Heart right ventricle (tissue), 16 donors: ENCODE data around the gene COMMD3. TPM values are rescaled to one million over a fixed set of nuclear protein-coding genes. Genes with fewer than 3 reads are reported as not detected.

ENCODE experiments used
- ATAC-seq, 8 donors: fragments of 200-7000 bp; cut with Tn5 transposase; one replicate each; pipeline ENCODE4 v1.9.1; 2020; ENCODE audit warnings: mild to moderate bottlenecking in 8 of 8, moderate library complexity in 8 of 8, moderate number of reproducible peaks in 1 of 8
- DNase-seq, 2 donors: peaks; one replicate each; pipeline ENCODE4 v3.0.0-alpha.2; 2020
- H3K27ac ChIP-seq, 10 donors: fragments of 200-600 bp; sonication (generic) in 2 of 10; one replicate each; pipeline versions ENCODE4 v1.5.0 to v1.8.0; 2020 to 2022; ENCODE audit warnings: mild to moderate bottlenecking in 3 of 10
- H3K27me3 ChIP-seq, 7 donors: fragments of 200-600 bp; one replicate each; pipeline ENCODE4 v1.8.0; 2021 to 2022; ENCODE audit warnings: mild to moderate bottlenecking in 2 of 7
- H3K36me3 ChIP-seq, 9 donors: fragments of 200-600 bp; sonication (generic) in 1 of 9; one replicate each; pipeline versions ENCODE4 v1.5.0 to v1.8.0; 2020 to 2022; ENCODE audit warnings: mild to moderate bottlenecking in 2 of 9
- H3K4me1 ChIP-seq, 9 donors: fragments of 200-600 bp; sonication (generic) in 1 of 9; one replicate each; pipeline versions ENCODE4 v1.5.0 to v1.8.0; 2020 to 2022; ENCODE audit warnings: mild to moderate bottlenecking in 4 of 9
- H3K4me3 ChIP-seq, 10 donors: fragments of 200-600 bp; sonication (generic) in 2 of 10; one replicate each; pipeline versions ENCODE4 v1.5.0 to v1.8.0; 2020 to 2022; ENCODE audit warnings: mild to moderate bottlenecking in 7 of 10, moderate library complexity in 2 of 10
- H3K9me3 ChIP-seq, 11 donors: fragments of 200-600 bp in 10 of 11; sonication (generic) in 2 of 11; one replicate each; pipeline versions ENCODE4 v1.5.0 to v1.8.0; 2013 to 2022; ENCODE audit warnings: mild to moderate bottlenecking in 2 of 11, control low read depth in 1 of 11, moderate library complexity in 1 of 11
- WGBS, 2 donors: extraction: QIAGEN DNeasy Blood & Tissue Kit; methylation state at CpG; one replicate each; pipeline ENCODE4 v1.1.7; 2013; ENCODE audit warnings: inconsistent platforms in 1 of 2; 5-methylcytosine and 5-hydroxymethylcytosine counted together
- intact Hi-C, 10 donors: fragments of 100-400 bp; cut with DNase I; formaldehyde crosslinking; loops; one replicate each; pipeline versions ENCODE4 v1.11.1 to v1.14.2; 2022
- polyA plus RNA-seq, 2 donors: library from polyadenylated mRNA; stranded (reverse); fragments of 200-250 nt; gene quantifications; one replicate each; pipeline ENCODE4 v1.2.3, GENCODE V29; 2013
- total RNA-seq, 10 donors: library from RNA; stranded (reverse); fragmentation: NEBNext Ultra II Directional in 3 of 10; extraction: Animal tissue kit (Norgen Biotek cat#: 25700) in 3 of 10; gene quantifications; one replicate each; pipeline versions ENCODE4 v1.2.1 to v1.2.4, GENCODE V29; 2021 to 2023
- TF ChIP-seq, protein P1 (sequence below), 9 donors: fragments of 200-600 bp; sonication (generic) in 2 of 9; IDR thresholded peaks; one replicate each; pipeline versions ENCODE4 v1.5.0 to v1.8.0; 2021 to 2022; ENCODE audit warnings: antibody characterized with exemption in 9 of 9, mild to moderate bottlenecking in 5 of 9, moderate library complexity in 1 of 9
- donor health status: Arrhythmogenic right ventricular cardiomyopathy.
- donor health status: ischemic (EF 13 %, LVEDD 7.1; RV severe dilation, severe dysfunction).
- donor health status: healthy with polysubstance abuse.
- donor health status: DM: no; HTN: yes; CAD: no.
- donor health status: DM: no; HTN: no; CAD: no.
- donor health status: ischemic (EF 25% LVEDD 6.9; RV normal size, moderate dysfunction).
- donor health status: ischemic (EF 25% LVEDD 5.7; RV mildly dilated, moderate dysfunction).
- donor health status: healthy.
- donor health status: DM: yes; HTN: yes; CAD: no.
- donor health status: Ischemic cardiomyopathy.
- donor health status: ischemic (EF 35%, LVEDD 5.7; RV mildly dilated, moderate dysfunction).
- donor health status: nonischemic (EF 11% LVEDD 7.7; RV severe dilation, severe dysfunction).
- donor health status: DM: yes; HTN: yes; CAD: no.
- donor health status: PGD.
- donor health status: ischemic (EF 29% LVEDD 5.4; RV normal size, mild dysfunction).
- donor health status: nonischemic (EF 23%, LVEDD 6.1; RV moderate dilation, normal function).

The COMMD3 gene
- total and polyA plus RNA-seq, 12 donors, result 62.2 to 95.0 (median 80.6) TPM

DNA sequence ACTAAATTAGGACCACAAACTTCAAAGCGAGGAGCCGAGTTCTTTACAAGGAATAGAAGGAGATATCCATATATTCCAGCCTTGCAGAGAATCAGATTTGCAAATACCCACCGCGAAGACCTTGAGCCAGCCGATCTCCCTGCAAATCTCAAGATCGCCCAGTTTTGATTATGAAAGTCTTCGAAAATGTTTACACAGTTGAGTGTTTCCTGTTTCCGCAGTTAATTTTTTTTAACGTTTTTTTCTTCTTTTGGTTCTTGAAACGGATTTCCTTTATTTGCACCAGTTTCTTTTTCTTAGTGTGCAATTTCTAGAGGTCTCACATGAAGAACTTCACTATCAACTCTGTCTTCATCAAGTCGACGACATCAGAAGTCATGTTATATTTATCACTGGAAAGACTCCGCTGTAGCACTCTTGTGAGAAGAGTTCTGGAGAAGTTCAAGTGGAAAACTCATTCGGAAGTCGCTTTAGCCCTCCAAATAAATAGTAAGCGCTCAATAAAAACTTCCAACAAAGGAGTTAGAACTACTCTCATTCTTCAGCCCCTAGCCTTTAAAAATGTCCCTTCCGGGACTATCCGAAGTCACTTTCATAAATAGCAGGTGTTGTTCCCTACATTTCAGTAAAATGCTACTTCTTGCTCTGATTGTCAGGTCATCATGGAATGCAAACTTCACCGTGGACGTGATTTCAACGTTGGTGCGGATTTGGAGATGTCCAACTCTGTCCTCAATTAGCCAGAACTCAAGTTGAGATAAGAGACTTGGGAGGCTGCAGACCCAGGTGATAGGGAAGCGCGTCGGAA lies 17.2 kb downstream of the COMMD3 start:
- DNase-seq (no peak), ATAC-seq (no peak)
- peaks cover 0 to 41% (median 29%) of the 10 kb centered on the region in 9 donors for H3K4me1 ChIP-seq
- H3K36me3 ChIP-seq, result peaks cover 0 to 33% (median 17%) of the 10 kb centered on the region in 9 donors
- TF ChIP-seq, protein P1, sequence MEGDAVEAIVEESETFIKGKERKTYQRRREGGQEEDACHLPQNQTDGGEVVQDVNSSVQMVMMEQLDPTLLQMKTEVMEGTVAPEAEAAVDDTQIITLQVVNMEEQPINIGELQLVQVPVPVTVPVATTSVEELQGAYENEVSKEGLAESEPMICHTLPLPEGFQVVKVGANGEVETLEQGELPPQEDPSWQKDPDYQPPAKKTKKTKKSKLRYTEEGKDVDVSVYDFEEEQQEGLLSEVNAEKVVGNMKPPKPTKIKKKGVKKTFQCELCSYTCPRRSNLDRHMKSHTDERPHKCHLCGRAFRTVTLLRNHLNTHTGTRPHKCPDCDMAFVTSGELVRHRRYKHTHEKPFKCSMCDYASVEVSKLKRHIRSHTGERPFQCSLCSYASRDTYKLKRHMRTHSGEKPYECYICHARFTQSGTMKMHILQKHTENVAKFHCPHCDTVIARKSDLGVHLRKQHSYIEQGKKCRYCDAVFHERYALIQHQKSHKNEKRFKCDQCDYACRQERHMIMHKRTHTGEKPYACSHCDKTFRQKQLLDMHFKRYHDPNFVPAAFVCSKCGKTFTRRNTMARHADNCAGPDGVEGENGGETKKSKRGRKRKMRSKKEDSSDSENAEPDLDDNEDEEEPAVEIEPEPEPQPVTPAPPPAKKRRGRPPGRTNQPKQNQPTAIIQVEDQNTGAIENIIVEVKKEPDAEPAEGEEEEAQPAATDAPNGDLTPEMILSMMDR (IDR thresholded peaks at IDR 0.05), result no peak
- peak overlapping the region in 1 of 10 donors; percentile 29 for H3K27ac ChIP-seq
- intact Hi-C loops, result no loop called here
- no peaks in the 10 kb centered on the region for H3K9me3 ChIP-seq
- peak overlapping the region in 1 of 10 donors; percentile 33 for H3K4me3 ChIP-seq
- peaks cover 16 to 62% (median 49%) of the 10 kb centered on the region in 7 donors for H3K27me3 ChIP-seq
- WGBS, 2 donors, result 39 to 46% methylated on average over 25 of the region's 25 CpGs

DNA sequence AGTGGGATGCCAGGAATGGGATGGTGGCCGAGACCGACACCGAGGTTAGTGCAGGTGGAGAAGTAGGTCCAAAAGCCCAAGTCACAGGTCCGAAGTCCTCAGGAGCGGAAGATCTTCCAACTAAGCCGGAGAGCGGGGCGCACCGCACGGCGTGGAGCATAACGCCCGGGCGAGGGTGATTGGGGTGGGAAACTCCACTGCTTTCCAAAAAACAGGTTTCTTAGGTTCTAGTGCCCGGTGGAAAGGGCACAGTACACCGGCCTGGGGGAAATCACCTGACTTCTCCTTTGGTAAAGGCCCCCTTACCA lies 17.7 kb downstream of the COMMD3 start:
- no peaks in the 10 kb centered on the region for H3K9me3 ChIP-seq
- peak overlapping the region in 3 of 10 donors; percentile 33 to 52 (median 51) for H3K4me3 ChIP-seq
- ATAC-seq (no peak), DNase-seq (no peak)
- no peak overlapping the region for H3K27ac ChIP-seq
- peaks cover 0 to 27% (median 12%) of the 10 kb centered on the region in 9 donors for H3K36me3 ChIP-seq
- peaks cover 0 to 41% (median 29%) of the 10 kb centered on the region in 9 donors for H3K4me1 ChIP-seq
- intact Hi-C loops, result no loop called here
- 29 to 50% methylated on average over 16 of the region's 16 CpGs for WGBS, 2 donors
- TF ChIP-seq, protein P1 (IDR thresholded peaks at IDR 0.05), result no peak
- peaks cover 18 to 68% (median 54%) of the 10 kb centered on the region in 7 donors for H3K27me3 ChIP-seq

- H3K27ac ChIP-seq, result peak overlapping the region in 1 of 10 donors; percentile 62
- WGBS, 2 donors, result 5 to 12% methylated on average over 73 of the region's 73 CpGs
- peaks cover 0 to 42% (median 29%) of the 10 kb centered on the region in 9 donors for H3K4me1 ChIP-seq
- no peaks in the 10 kb centered on the region for H3K9me3 ChIP-seq
- peak in 1 of 2 donors; percentile 23 for DNase-seq
- H3K36me3 ChIP-seq, result peaks cover 0 to 21% (median 5%) of the 10 kb centered on the region in 9 donors
- TF ChIP-seq, protein P1 (IDR thresholded peaks at IDR 0.05), result no peak
- intact Hi-C loops, result no loop called here
- peak; percentile 12 to 53 (median 34) for ATAC-seq
- H3K27me3 ChIP-seq, result peaks cover 18 to 75% (median 61%) of the 10 kb centered on the region in 7 donors
- H3K4me3 ChIP-seq, result peak overlapping the region; percentile 34 to 58 (median 53)
These were observed 18.4 kb downstream of the COMMD3 start for GRCh38 chr10:22334414-22335172.

DNA sequence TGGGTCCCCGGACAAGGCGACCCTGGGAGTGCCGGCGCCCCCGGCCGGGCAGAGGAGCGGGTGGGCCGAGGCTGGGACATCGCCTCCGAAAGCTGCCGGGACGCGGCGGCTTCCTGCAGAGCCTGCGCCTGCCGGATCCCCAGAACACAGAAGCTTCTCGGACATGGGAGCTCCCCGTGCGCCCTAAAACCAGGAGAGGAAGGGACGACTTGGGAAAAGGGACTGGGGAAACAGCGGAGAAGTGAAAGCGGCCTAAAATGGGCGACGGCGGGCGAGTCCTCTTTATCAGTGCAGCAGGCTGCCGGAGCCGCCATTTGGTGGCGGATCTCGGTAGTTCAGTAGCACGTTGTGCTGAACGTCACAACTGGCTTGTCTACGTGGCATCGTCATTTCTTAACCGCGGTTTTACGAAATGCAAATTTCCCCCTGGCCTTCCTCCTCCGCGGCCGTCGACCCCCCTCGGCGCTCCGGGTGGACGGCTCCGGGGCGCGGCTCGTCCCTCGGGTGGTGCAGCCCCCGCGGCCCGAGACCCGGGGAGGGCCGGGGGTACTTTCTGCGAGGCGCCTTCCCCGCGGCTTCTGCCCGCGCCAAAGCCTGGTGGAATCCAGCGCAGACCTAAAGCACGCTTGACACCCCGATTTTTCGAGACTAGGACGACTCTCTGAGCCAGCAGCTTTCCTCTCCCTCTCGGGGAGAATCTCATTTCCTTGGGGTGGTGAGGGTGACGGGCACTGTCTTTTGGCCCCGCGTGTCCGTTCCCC lies 19.2 kb downstream of the COMMD3 start:
- TF ChIP-seq, protein P1 (IDR thresholded peaks at IDR 0.05), result peak in 3 of 9 donors; percentile 25 to 31 (median 27)
- ATAC-seq, result peak; percentile 59 to 79 (median 60)
- peak in 1 of 2 donors; percentile 37 for DNase-seq
- Histone ChIP-seq H3K27me3 (peaks cover 18 to 78% (median 62%) of the 10 kb centered on the region in 7 donors), H3K4me3 (peak overlapping the region; percentile 34 to 58 (median 53)), H3K36me3 (peaks cover 0 to 13% (median 0%) of the 10 kb centered on the region in 9 donors), H3K27ac (peak overlapping the region in 1 of 10 donors; percentile 62), H3K4me1 (peaks cover 0 to 48% (median 34%) of the 10 kb centered on the region in 9 donors), H3K9me3 (no peaks in the 10 kb centered on the region)
- 2% methylated on average over 71 of the region's 71 CpGs for WGBS, 2 donors
- intact Hi-C loops, result no loop called here
